Tibial nerve (tissue), 4 donors: ENCODE data around the gene LSR.

Source experiments
- EP300 ChIP-seq, 2 donors: sonication (generic); formaldehyde crosslinking; IDR thresholded peaks; one replicate each; pipeline ENCODE4 v1.6.1; 2017; ENCODE audit warnings: antibody characterized with exemption in 2 of 2, mild to moderate bottlenecking in 1 of 2
- POLR2A ChIP-seq, 2 donors: fragments of 450-650 bp; IDR thresholded peaks; one replicate each; pipeline ENCODE4 v1.6.1; 2017; ENCODE audit warnings: antibody characterized with exemption in 2 of 2, mild to moderate bottlenecking in 2 of 2, moderate library complexity in 2 of 2
- TF ChIP-seq, protein P1 (sequence below), 5 experiments: fragments of 200-600 bp in 3 of 5; fragments of 450-650 bp in 2 of 5; sonication (generic) in 3 of 5; IDR thresholded peaks; one replicate each; pipeline ENCODE4 v1.5.1; 2016 to 2019; ENCODE audit warnings: antibody characterized with exemption in 5 of 5, mild to moderate bottlenecking in 3 of 5, moderate library complexity in 2 of 5

DNA sequence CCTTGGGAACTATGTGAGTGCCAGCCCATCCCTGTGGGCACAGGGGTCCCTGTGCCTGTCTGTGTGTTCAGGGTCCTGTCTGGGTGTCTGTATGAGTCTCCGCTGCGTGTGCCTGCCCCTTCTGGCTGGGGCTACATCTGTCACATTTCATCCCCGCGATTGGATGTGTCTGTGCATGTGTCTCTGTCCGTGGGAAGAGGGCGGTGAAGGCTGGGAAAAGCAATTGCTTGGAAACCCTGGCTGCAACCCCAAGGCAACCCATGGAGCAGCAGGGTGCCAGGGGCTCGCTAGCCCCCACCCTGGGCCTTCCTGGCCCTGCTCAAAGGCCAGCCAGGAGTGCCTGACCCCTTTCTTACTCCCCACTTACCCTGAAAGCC, 44.5 kb downstream of the LSR start:
- no peak for TF ChIP-seq EP300 (IDR thresholded peaks at IDR 0.05)
- TF ChIP-seq, protein P1, sequence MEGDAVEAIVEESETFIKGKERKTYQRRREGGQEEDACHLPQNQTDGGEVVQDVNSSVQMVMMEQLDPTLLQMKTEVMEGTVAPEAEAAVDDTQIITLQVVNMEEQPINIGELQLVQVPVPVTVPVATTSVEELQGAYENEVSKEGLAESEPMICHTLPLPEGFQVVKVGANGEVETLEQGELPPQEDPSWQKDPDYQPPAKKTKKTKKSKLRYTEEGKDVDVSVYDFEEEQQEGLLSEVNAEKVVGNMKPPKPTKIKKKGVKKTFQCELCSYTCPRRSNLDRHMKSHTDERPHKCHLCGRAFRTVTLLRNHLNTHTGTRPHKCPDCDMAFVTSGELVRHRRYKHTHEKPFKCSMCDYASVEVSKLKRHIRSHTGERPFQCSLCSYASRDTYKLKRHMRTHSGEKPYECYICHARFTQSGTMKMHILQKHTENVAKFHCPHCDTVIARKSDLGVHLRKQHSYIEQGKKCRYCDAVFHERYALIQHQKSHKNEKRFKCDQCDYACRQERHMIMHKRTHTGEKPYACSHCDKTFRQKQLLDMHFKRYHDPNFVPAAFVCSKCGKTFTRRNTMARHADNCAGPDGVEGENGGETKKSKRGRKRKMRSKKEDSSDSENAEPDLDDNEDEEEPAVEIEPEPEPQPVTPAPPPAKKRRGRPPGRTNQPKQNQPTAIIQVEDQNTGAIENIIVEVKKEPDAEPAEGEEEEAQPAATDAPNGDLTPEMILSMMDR (IDR thresholded peaks at IDR 0.05), result no peak
- TF ChIP-seq POLR2A (IDR thresholded peaks at IDR 0.05), result no peak
